T47D (cell line): Measurements from ENCODE around the gene NTM.

Experiments
- DNase-seq, 2 experiments: peaks; one replicate each; pipeline versions ENCODE4 v3.0.0 to v3.0.0-alpha.2; 2011 to 2012; ENCODE audit warnings: low read depth in 1 of 2, low spot score in 1 of 2
- JUND ChIP-seq: IDR thresholded peaks from 2 replicates; pipeline ENCODE4 v1.6.1; 2012; ENCODE audit warnings: low read depth
- in situ Hi-C: cut with HindIII; loops from 2 replicates; pipeline ENCODE4 v1.10.0; 2016; ENCODE audit warnings: low sequenced_read_pairs, low pct_unique_long_range_greater_than_20kb

The NTM gene

GRCh38 chr11:131653260-131653659 lies 282.8 kb downstream of the NTM start:
- in situ Hi-C loops = no loop called here
- no peak for DNase-seq
- TF ChIP-seq JUND = no peak

DNA sequence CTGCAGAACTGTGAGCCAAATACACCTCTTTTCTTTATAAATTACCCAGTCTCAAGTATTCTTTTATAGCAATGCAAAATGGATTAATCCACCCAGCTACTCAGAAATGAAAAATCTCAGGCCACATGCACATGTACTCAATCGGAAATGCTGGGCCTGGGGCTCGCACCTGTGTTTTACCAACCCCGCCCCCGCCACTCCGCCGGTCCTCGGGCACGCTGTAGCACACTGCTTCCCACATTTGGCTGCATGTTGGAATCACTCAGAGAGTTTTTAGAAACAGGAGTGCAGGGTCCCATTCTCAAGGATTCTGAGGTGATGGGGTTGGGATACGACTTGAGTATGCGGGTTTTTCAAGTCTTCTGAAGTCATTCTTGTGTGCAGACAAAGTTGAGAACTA lies 284.4 kb downstream of the NTM start:
- in situ Hi-C loops = no loop called here
- TF ChIP-seq JUND = no peak
- DNase-seq = no peak

GRCh38 chr11:131656179-131656838 lies 285.9 kb downstream of the NTM start:
- in situ Hi-C loops = no loop called here
- no peak for TF ChIP-seq JUND
- DNase-seq = no peak

GRCh38 chr11:131656839-131657211 lies 286.4 kb downstream of the NTM start:
- no peak for DNase-seq
- in situ Hi-C loops = no loop called here
- TF ChIP-seq JUND = no peak

- TF ChIP-seq JUND = no peak
- no peak for DNase-seq
- in situ Hi-C loops = no loop called here
These were observed 288.0 kb downstream of the NTM start for GRCh38 chr11:131658414-131658813.

- in situ Hi-C loops = no loop called here
- no peak for DNase-seq
- TF ChIP-seq JUND = no peak
These were observed 288.5 kb downstream of the NTM start for GRCh38 chr11:131658952-131659351.

GRCh38 chr11:131659931-131660330 lies 289.5 kb downstream of the NTM start:
- in situ Hi-C loops = no loop called here
- no peak for DNase-seq
- TF ChIP-seq JUND = no peak

- DNase-seq = no peak
- in situ Hi-C loops = no loop called here
- TF ChIP-seq JUND = no peak
These were observed 290.7 kb downstream of the NTM start for GRCh38 chr11:131661132-131661531.

DNA sequence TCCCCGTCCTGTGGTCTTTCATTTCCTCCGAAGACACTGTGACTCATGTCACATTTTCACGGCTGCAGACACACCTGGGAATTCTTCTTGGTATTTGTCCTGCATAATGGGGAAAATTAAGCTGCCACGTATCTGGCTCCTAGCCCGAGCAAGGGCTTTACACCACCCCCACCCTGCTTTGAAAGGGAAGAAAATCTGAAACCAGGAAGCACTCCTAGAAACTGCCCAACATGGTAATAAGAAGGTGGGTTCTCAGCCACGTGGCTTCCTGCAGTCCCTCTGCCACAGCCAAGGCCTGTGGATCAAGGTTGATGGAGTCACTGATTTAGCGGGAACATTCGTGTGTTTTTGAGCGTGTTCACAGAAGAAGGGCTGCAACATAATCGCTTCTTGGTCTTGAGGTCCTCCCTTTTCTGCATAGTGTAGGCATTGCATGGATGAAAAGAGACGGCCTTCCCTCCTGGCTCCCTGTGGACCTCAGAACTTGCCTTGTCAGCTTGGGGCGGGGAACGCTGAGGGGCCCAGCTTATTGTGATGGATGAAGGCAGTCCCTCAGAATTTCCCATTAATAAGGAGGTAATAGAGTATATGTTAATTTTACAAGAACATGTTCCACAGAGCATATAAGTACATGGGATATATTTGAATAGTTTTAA lies 292.0 kb downstream of the NTM start:
- in situ Hi-C loops = no loop called here
- no peak for TF ChIP-seq JUND
- no peak for DNase-seq

GRCh38 chr11:131662993-131663392 lies 292.6 kb downstream of the NTM start:
- no peak for TF ChIP-seq JUND
- in situ Hi-C loops = no loop called here
- DNase-seq = no peak

DNA sequence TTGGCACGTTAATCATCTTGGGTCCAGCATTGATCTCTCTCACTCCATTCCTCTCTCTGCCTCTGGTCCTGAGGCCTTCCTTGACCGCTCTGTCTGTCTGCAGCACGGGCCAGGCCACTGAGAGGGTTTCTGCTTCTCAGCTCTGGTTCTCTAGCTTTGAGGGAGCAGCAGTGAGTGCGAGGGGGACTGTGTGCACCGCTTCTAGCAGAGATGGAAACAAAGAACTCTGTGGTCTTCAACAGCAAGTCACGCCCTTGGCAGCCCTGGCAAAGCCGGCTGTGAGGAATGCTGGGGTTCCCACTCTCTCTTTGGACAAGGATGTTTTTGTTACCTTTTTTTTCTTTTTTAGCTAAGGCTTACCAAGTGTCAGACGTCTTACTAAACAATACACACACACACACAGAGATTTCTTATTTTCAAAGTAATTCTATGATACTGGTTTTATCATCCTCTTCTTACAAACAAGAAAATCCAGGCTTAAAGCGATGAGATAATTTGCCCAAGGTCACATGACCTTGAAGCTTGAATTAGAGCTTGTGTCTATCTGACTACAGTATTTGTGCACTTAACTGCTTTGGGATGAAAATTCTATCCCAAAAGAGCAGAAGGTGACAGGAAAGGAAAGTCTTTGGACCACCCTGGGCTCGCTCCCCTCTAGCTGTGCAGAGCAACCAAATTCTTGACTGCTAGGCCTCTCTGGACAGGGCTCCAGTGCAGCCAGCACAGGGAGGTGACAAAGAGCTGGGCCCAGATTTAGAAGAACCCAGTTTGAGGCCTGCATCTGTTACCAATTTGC lies 293.2 kb downstream of the NTM start:
- no peak for TF ChIP-seq JUND
- no peak for DNase-seq
- in situ Hi-C loops = no loop called here

DNA sequence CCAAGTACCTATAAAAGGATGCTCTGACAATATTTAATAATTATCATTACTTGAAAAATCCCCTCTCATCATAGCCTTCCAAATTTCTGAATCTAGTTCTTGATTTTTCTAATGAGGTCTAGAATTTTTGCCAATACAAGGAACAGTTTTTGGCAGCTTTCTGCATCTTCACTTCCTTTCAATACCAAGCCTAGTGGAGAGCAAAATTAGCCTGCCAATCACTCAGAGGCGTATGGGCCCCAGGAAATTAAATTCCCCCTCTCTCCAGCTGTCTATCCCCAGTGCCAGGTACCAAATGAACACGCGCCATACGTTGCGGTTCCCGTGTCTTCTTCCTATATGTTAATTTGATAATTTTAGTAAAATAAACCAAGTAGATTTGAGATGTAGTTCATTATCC lies 293.9 kb downstream of the NTM start:
- no peak for DNase-seq
- in situ Hi-C loops = no loop called here
- TF ChIP-seq JUND = no peak

GRCh38 chr11:131664816-131665215 lies 294.4 kb downstream of the NTM start:
- in situ Hi-C loops = no loop called here
- no peak for TF ChIP-seq JUND
- no peak for DNase-seq
